ENCODE measurements around the gene TLCD1. TPM values are rescaled to one million over a fixed set of nuclear protein-coding genes. Genes with fewer than 3 reads are reported as not detected.

The TLCD1 gene
- total RNA-seq, 1 experiment from 2014 or later: 50.7 TPM

DNA sequence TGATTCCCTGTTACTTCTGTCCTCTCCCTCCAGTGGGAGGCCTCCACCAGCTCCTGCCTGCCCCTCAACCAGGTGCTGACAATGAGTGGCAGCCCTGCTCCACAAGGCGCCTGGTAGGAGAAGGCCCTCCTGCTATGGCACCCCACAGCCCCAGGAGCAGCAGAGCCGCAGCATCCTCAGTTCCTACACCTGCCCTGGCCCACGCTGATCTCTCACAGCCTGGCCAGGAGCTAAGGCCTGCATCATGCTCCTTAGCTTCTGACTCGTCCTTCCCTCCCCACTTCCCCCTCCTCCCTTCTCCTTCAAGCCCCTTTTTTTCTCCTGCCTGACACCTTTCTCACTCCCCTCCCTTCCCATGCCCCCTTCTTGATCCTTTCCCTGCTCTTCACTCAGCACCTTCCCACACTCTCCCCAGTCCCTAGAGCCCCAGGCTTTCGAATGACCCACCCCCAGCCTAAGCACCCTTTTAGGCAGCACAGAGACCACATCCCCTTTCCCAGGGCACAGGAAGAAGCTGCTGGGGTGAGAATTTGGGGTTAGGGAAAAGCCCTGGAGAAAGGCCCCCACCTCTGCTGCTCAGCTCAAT lies 20.9 kb downstream of the TLCD1 start:
- H3K36me3 Mint-ChIP-seq (ENCODE audit: insufficient read depth in 1 of 3, low read depth in 3 of 3): peaks cover 23 to 58% (median 47%) of the 10 kb centered on the region in 3 experiments; a peak in 6 of 7 replicates
- Histone ChIP-seq H2AFZ (ENCODE audit: low read length) (no peak overlapping the region), H4K8ac (replicated peaks; ENCODE audit: insufficient read length, low read depth, low read length) (no peak overlapping the region), H3K27ac (ENCODE audit: insufficient read length, low read depth, low read length) (no peak overlapping the region), H3K27me3 (ENCODE audit: insufficient read depth, low read length) (no peaks in the 10 kb centered on the region), H3T11ph (ENCODE audit: low read length) (no peak overlapping the region), H2BK5ac (ENCODE audit: insufficient read length, low read length) (no peak overlapping the region), H3K56ac (ENCODE audit: insufficient read length, low read depth, low read length) (no peak overlapping the region), H3K9me3 (ENCODE audit: control insufficient read depth, low read depth, low read length) (no peaks in the 10 kb centered on the region), H2AK5ac (ENCODE audit: insufficient read length, low read length) (no peak overlapping the region), H2BK120ac (ENCODE audit: low read depth, low read length, poor library complexity, severe bottlenecking) (no peak overlapping the region), H2BK15ac (ENCODE audit: low read depth, low read length) (no peak overlapping the region), H4K91ac (ENCODE audit: insufficient read length, low read depth, low read length) (no peak overlapping the region), H3K4ac (ENCODE audit: low read depth, low read length) (no peak overlapping the region), H4K20me1 (ENCODE audit: control insufficient read depth, insufficient read depth, insufficient read length) (peaks cover 4% of the 10 kb centered on the region), H3K9ac (ENCODE audit: extremely low read depth, insufficient read length, low read length) (no peak overlapping the region), H3K14ac (ENCODE audit: insufficient read depth, low read length) (no peak overlapping the region; the same call in 1 of the 2 replicates), H3K4me1 (ENCODE audit: insufficient read depth, low read length) (no peaks in the 10 kb centered on the region), H3K79me1 (ENCODE audit: insufficient read depth, low read depth, low read length, poor library complexity, severe bottlenecking) (no peaks in the 10 kb centered on the region), H3K23ac (ENCODE audit: insufficient read length, low read depth, low read length) (no peak overlapping the region), H3K23me2 (ENCODE audit: insufficient read length, low read depth, low read length, poor library complexity, severe bottlenecking) (no peaks in the 10 kb centered on the region), H3K79me2 (ENCODE audit: insufficient read depth, low read length) (no peaks in the 10 kb centered on the region), H4K5ac (ENCODE audit: insufficient read length, low read depth, low read length) (no peak overlapping the region), H2BK20ac (ENCODE audit: low read depth, low read length, poor library complexity, severe bottlenecking) (no peak overlapping the region), H3K4me2 (ENCODE audit: insufficient read depth, insufficient read length, low read length) (no peak overlapping the region), H3K18ac (ENCODE audit: insufficient read length, low read depth, low read length) (no peak overlapping the region), H2BK12ac (ENCODE audit: insufficient read length, low read depth, low read length) (no peak overlapping the region)
- no peaks in the 10 kb centered on the region for H3K9me3 Mint-ChIP-seq
- no CpG with 5 or more reads among the region's 5 CpGs for WGBS (ENCODE audit: extremely low coverage, insufficient read length, low lambda C conversion rate)
- no peak overlapping the region for H3K4me3 Mint-ChIP-seq
- peaks cover 34 to 44% of the 10 kb centered on the region in 2 experiments for H3K4me1 Mint-ChIP-seq
- H3K27ac Mint-ChIP-seq: peak overlapping the region in 2 of 3 experiments; percentile 91 to 96; a peak in 5 of 7 replicates
- no peak for DNase-seq
- TF ChIP-seq, protein P1, sequence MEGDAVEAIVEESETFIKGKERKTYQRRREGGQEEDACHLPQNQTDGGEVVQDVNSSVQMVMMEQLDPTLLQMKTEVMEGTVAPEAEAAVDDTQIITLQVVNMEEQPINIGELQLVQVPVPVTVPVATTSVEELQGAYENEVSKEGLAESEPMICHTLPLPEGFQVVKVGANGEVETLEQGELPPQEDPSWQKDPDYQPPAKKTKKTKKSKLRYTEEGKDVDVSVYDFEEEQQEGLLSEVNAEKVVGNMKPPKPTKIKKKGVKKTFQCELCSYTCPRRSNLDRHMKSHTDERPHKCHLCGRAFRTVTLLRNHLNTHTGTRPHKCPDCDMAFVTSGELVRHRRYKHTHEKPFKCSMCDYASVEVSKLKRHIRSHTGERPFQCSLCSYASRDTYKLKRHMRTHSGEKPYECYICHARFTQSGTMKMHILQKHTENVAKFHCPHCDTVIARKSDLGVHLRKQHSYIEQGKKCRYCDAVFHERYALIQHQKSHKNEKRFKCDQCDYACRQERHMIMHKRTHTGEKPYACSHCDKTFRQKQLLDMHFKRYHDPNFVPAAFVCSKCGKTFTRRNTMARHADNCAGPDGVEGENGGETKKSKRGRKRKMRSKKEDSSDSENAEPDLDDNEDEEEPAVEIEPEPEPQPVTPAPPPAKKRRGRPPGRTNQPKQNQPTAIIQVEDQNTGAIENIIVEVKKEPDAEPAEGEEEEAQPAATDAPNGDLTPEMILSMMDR (conservative IDR thresholded peaks at IDR 0.05): no peak
- H3K27me3 Mint-ChIP-seq (ENCODE audit: low read depth): no peaks in the 10 kb centered on the region

Measured in H9 (cell line).